Measurements from ENCODE around the gene SEPTIN2.

SEPTIN2 gene

GRCh38 chr2:241344925-241345651, 29.4 kb downstream of the SEPTIN2 start:
- TF ChIP-seq POU6F1 (CRISPR knock-in tag; IDR thresholded peaks at IDR 0.05; ENCODE audit: borderline replicate concordance, low read depth) (no peak), ZFP3 (CRISPR knock-in tag; IDR thresholded peaks at IDR 0.05) (no peak), TCF4 (CRISPR knock-in tag; IDR thresholded peaks at IDR 0.05; ENCODE audit: borderline replicate concordance) (no peak), ZNF565 (CRISPR knock-in tag; conservative IDR thresholded peaks at IDR 0.05; ENCODE audit: low read depth) (no peak), ESRRG (CRISPR knock-in tag; IDR thresholded peaks at IDR 0.05) (no peak), BACH2 (CRISPR knock-in tag; IDR thresholded peaks at IDR 0.05; ENCODE audit: borderline replicate concordance) (no peak), PPARA (CRISPR knock-in tag; IDR thresholded peaks at IDR 0.05; ENCODE audit: borderline replicate concordance) (no peak), CREB5 (CRISPR knock-in tag; IDR thresholded peaks at IDR 0.05; ENCODE audit: low read depth) (no peak), PATZ1 (CRISPR knock-in tag; IDR thresholded peaks at IDR 0.05; ENCODE audit: borderline replicate concordance) (no peak), ZC3H10 (CRISPR knock-in tag; IDR thresholded peaks at IDR 0.05) (no peak), ZNF8 (CRISPR knock-in tag; IDR thresholded peaks at IDR 0.05) (no peak), ZFP30 (CRISPR knock-in tag; IDR thresholded peaks at IDR 0.05) (no peak), GLIS3 (CRISPR knock-in tag; IDR thresholded peaks at IDR 0.05) (no peak), ARNTL (CRISPR knock-in tag; IDR thresholded peaks at IDR 0.05; ENCODE audit: borderline replicate concordance, low read depth) (no peak), CSRNP3 (CRISPR knock-in tag; IDR thresholded peaks at IDR 0.05) (no peak), TOX (CRISPR knock-in tag; IDR thresholded peaks at IDR 0.05; ENCODE audit: borderline replicate concordance) (no peak), TSHZ2 (CRISPR knock-in tag; IDR thresholded peaks at IDR 0.05) (no peak), ISL1 (CRISPR knock-in tag; IDR thresholded peaks at IDR 0.05) (no peak), SNAI2 (CRISPR knock-in tag; IDR thresholded peaks at IDR 0.05) (no peak), RARB (CRISPR knock-in tag; IDR thresholded peaks at IDR 0.05) (no peak)
- ATAC-seq, result no peak

GRCh38 chr2:241349941-241350340, 34.2 kb downstream of the SEPTIN2 start:
- TF ChIP-seq ESRRG (CRISPR knock-in tag; IDR thresholded peaks at IDR 0.05) (no peak), TSHZ2 (CRISPR knock-in tag; IDR thresholded peaks at IDR 0.05) (no peak), ZNF565 (CRISPR knock-in tag; conservative IDR thresholded peaks at IDR 0.05; ENCODE audit: low read depth) (no peak), ZFP30 (CRISPR knock-in tag; IDR thresholded peaks at IDR 0.05) (no peak), CREB5 (CRISPR knock-in tag; IDR thresholded peaks at IDR 0.05; ENCODE audit: low read depth) (no peak)
- no peak for ATAC-seq
